Tibial artery (tissue), 4 donors: ENCODE data around the gene TPP1.

Experiments used
- DNase-seq, 2 donors: peaks; one replicate each; pipeline ENCODE4 v3.0.0-alpha.2; 2019
- H3K27ac ChIP-seq, 2 donors: fragments of 200-600 bp; sonication (generic) in 1 of 2; 1 replicate in 1 of 2; 2 replicates in 1 of 2; pipeline ENCODE4 v1.5.1; 2018 to 2019; ENCODE audit warnings: mild to moderate bottlenecking in 1 of 2
- H3K27me3 ChIP-seq, 2 donors: fragments of 200-600 bp; sonication (generic) in 1 of 2; one replicate each; pipeline versions ENCODE4 v1.5.1 to v1.6.0; 2016 to 2019
- H3K36me3 ChIP-seq, 3 donors: fragments of 200-600 bp; sonication (generic) in 2 of 3; one replicate each; pipeline ENCODE4 v1.5.1; 2016 to 2019; ENCODE audit warnings: mild to moderate bottlenecking in 2 of 3
- H3K4me1 ChIP-seq, 4 donors: fragments of 200-600 bp; sonication (generic) in 2 of 4; 1 replicate in 3 of 4; 2 replicates in 1 of 4; pipeline ENCODE4 v1.5.1; 2016 to 2019
- H3K4me3 ChIP-seq, 2 donors: fragments of 200-600 bp; sonication (generic) in 1 of 2; 1 replicate in 1 of 2; 2 replicates in 1 of 2; pipeline ENCODE4 v1.5.1; 2018 to 2019; ENCODE audit warnings: mild to moderate bottlenecking in 2 of 2
- H3K9me3 ChIP-seq, 3 donors: fragments of 200-600 bp; sonication (generic) in 1 of 3; one replicate each; pipeline ENCODE4 v1.5.1; 2016 to 2019
- CTCF ChIP-seq, 2 experiments: fragments of 200-600 bp in 1 of 2; fragments of 450-650 bp in 1 of 2; IDR thresholded peaks; one replicate each; pipeline ENCODE4 v1.5.1; 2017 to 2019; ENCODE audit warnings: antibody characterized with exemption in 2 of 2, mild to moderate bottlenecking in 1 of 2, moderate library complexity in 1 of 2
- intact Hi-C: fragments of 100-400 bp; cut with DNase I; formaldehyde crosslinking; loops from one replicate; pipeline ENCODE4 v1.15.0; 2023; ENCODE audit warnings: low total_unique reads

Gene TPP1

DNA sequence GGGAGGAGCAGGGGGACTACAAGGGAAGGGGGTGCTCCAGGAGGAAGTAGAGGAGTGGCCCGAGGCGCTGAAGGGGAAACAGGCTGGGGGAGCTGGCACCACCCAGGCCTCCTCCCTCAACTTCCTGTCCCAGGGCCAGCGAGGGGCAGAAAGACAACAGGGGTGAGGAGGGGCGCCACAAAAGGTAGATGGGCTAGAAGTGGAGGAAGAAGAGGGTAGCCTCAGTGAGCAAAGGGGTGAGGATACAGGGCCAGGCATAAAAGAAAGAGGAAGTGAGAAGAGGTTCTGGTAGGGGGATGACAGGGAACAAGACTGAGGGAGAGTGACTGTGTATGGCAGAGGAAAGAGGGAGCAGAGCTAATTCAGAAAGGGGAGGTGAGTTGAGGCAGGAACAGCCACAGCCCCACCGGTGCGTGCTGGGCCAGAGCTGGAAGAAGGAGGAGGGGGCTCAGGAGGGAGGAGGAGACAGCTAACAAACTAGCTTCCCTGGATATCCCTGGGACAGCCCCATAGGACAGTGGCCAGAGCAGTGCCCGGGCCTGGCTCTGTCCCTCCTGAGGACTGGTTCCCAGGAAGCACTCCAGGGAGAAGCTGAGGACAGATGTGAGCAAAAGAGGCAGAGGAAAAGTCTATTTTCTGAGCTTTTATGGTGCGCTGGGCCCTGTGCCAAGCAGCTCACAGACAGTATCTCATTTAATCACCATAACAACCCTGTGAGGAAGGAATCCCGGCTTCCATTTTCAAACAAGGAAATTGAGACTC is 27.9 kb upstream of the TPP1 start:
- TF ChIP-seq CTCF (IDR thresholded peaks at IDR 0.05): no peak
- intact Hi-C loops: no loop called here
- no peak for DNase-seq
- H3K9me3 ChIP-seq: no peaks in the 10 kb centered on the region
- H3K4me1 ChIP-seq: peaks cover 0 to 35% (median 21%) of the 10 kb centered on the region in 4 donors
- H3K27me3 ChIP-seq: no peaks in the 10 kb centered on the region
- H3K36me3 ChIP-seq: no peaks in the 10 kb centered on the region
- peak overlapping the region; percentile 59 to 68 for H3K27ac ChIP-seq
- no peak overlapping the region for H3K4me3 ChIP-seq

DNA sequence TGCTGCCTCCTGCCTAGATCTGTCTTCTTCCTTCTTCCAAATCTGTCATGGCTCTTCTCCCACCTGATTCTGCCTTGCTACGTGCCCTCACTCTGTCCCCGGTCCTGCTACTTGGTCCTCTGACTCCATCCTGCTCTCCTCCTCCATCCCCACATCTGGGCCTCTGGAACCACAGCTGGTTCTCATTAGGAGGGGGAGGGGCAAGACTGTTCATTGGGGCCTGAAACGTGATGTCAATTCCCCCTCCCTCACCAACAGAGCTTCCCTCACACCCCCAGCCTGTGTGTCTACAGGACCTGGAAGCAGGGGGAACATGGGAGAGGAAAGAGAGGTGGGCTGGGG is 27.3 kb upstream of the TPP1 start:
- peak overlapping the region; percentile 59 to 68 for H3K27ac ChIP-seq
- no peak for DNase-seq
- intact Hi-C loops: no loop called here
- no peaks in the 10 kb centered on the region for H3K9me3 ChIP-seq
- no peaks in the 10 kb centered on the region for H3K27me3 ChIP-seq
- no peaks in the 10 kb centered on the region for H3K36me3 ChIP-seq
- no peak overlapping the region for H3K4me3 ChIP-seq
- H3K4me1 ChIP-seq: peaks cover 0 to 35% (median 21%) of the 10 kb centered on the region in 4 donors
- no peak for TF ChIP-seq CTCF (IDR thresholded peaks at IDR 0.05)

- DNase-seq: peak; percentile 53 to 83
- Histone ChIP-seq H3K9me3 (no peaks in the 10 kb centered on the region), H3K27me3 (no peaks in the 10 kb centered on the region), H3K4me1 (peaks cover 0 to 35% (median 21%) of the 10 kb centered on the region in 4 donors), H3K27ac (peak overlapping the region; percentile 59 to 68), H3K36me3 (peaks cover 0 to 3% (median 1%) of the 10 kb centered on the region in 3 donors), H3K4me3 (no peak overlapping the region)
- intact Hi-C loops: no loop called here
- no peak for TF ChIP-seq CTCF (IDR thresholded peaks at IDR 0.05)
Observed at GRCh38 chr11:6646071-6646470, 26.8 kb upstream of the TPP1 start.

DNA sequence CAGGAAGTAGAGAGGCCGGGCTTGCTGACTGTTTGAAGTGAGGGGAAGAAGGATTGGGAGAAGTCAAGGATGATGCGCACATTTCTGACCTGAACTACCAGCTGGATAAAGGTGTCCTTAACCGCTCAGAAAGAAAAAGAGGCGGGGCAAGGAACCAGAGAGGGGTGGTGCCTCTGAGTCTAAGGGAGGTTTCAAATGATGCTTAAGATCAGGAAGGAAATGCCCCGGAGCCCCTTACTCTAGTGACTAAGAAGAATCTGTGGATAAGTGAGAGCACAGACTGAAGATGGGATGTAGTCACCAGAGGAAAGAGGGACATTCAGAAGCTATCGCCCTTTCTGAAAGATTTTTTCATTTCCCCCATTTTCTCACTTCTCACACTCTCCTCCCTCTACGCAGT is 23.7 kb upstream of the TPP1 start:
- Histone ChIP-seq H3K4me1 (peaks cover 0 to 46% (median 35%) of the 10 kb centered on the region in 4 donors), H3K9me3 (no peaks in the 10 kb centered on the region), H3K27ac (no peak overlapping the region), H3K36me3 (peaks cover 0 to 19% (median 12%) of the 10 kb centered on the region in 3 donors), H3K27me3 (no peaks in the 10 kb centered on the region), H3K4me3 (no peak overlapping the region)
- DNase-seq: no peak
- no peak for TF ChIP-seq CTCF (IDR thresholded peaks at IDR 0.05)
- intact Hi-C loops: no loop called here

DNA sequence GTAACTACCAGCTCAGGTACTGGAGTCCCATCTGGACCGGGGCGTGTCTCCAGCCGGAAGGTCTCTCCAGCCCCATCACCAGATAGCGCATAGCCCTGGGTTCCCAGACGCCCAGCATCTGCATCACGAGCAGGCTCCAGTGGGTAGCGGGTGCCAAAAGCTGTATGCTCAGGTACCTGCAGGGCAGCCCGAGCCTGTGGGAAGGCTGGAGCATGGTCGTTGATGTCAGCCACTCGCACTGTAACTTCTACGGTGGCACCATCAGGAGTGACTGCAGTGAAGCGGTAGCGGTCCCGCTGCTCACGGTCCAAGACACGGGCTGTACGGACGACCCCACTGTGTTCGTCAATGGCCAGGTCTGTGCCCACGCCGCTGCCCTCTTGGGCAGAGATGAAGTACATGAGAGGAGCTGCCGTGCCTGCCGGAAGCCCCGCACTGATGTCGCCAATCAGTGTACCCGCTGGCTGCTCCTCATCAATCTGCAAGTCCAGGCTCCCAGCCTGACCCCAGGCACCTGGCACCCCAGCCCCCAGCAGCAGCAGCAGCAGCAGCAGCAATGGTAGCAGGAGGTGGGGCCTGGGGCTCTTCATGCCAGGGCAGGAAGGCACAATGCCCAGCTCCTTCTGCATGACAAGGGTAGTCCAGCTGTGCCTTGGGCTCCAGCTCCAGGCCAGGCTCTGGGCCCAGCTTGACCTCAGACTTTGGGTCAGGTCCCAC is 21.9 kb upstream of the TPP1 start:
- DNase-seq: no peak
- intact Hi-C loops: no loop called here
- no peak overlapping the region for H3K27ac ChIP-seq

More for the DNA sequence above, 21.9 kb upstream of the TPP1 start:
- no peak for TF ChIP-seq CTCF (IDR thresholded peaks at IDR 0.05)
- Histone ChIP-seq H3K4me1 (peaks cover 0 to 46% (median 37%) of the 10 kb centered on the region in 4 donors), H3K9me3 (no peaks in the 10 kb centered on the region), H3K4me3 (no peak overlapping the region), H3K27me3 (no peaks in the 10 kb centered on the region), H3K36me3 (peaks cover 0 to 19% (median 12%) of the 10 kb centered on the region in 3 donors)
